ENCODE results near the gene RIPOR3.
"Not testable (repeated sequence)": the region's sequence is repeated elsewhere in the genome, so short reads cannot be mapped to it uniquely, and the experiment has no call there.

The RIPOR3 gene

GRCh38 chr20:50546729-50547314, 144.5 kb downstream of the RIPOR3 start:
- Mint-ChIP-seq H3K27ac (peak overlapping the region in 1 of 3 experiments; percentile 0), H3K36me3 (ENCODE audit: low read depth) (peaks cover 10% of the 10 kb centered on the region), H3K4me1 (peaks cover 18% of the 10 kb centered on the region), H3K9me3 (no peaks in the 10 kb centered on the region), H3K4me3 (no peak overlapping the region), H3K27me3 (ENCODE audit: low read depth) (no peaks in the 10 kb centered on the region)
- TF ChIP-seq CTCF (IDR thresholded peaks at IDR 0.05; ENCODE audit: unreplicated experiment in 3 of 3), result no peak

- H3K4me1 Mint-ChIP-seq, result peaks cover 20% of the 10 kb centered on the region
- H3K9me3 Mint-ChIP-seq, result no peaks in the 10 kb centered on the region
- no peak overlapping the region for H3K4me3 Mint-ChIP-seq
Observed at GRCh38 chr20:50545126-50545525, 146.2 kb downstream of the RIPOR3 start.

GRCh38 chr20:50543326-50543725, 148.0 kb downstream of the RIPOR3 start:
- no peaks in the 10 kb centered on the region for H3K9me3 Mint-ChIP-seq
- H3K4me1 Mint-ChIP-seq, result peaks cover 14% of the 10 kb centered on the region
- H3K4me3 Mint-ChIP-seq, result no peak overlapping the region
- H3K36me3 Mint-ChIP-seq (ENCODE audit: low read depth), result peaks cover 20% of the 10 kb centered on the region
- H3K27me3 Mint-ChIP-seq (ENCODE audit: low read depth), result no peaks in the 10 kb centered on the region
- peak overlapping the region in 1 of 3 experiments; percentile 16 for H3K27ac Mint-ChIP-seq
- TF ChIP-seq CTCF (IDR thresholded peaks at IDR 0.05; ENCODE audit: unreplicated experiment in 3 of 3), result no peak

More at GRCh38 chr20:50545126-50545525, 146.2 kb downstream of the RIPOR3 start:
- Mint-ChIP-seq H3K27me3 (ENCODE audit: low read depth) (no peaks in the 10 kb centered on the region), H3K27ac (no peak overlapping the region), H3K36me3 (ENCODE audit: low read depth) (peaks cover 25% of the 10 kb centered on the region)
- TF ChIP-seq CTCF (IDR thresholded peaks at IDR 0.05; ENCODE audit: unreplicated experiment in 3 of 3), result no peak

GRCh38 chr20:50541606-50542041, 149.7 kb downstream of the RIPOR3 start:
- Mint-ChIP-seq H3K27me3 (ENCODE audit: low read depth) (no peaks in the 10 kb centered on the region), H3K4me3 (no peak overlapping the region), H3K4me1 (peaks cover 20% of the 10 kb centered on the region), H3K36me3 (ENCODE audit: low read depth) (peaks cover 19% of the 10 kb centered on the region), H3K27ac (peak overlapping the region in 1 of 3 experiments; percentile 1), H3K9me3 (no peaks in the 10 kb centered on the region)
- no peak for TF ChIP-seq CTCF (IDR thresholded peaks at IDR 0.05; ENCODE audit: unreplicated experiment in 3 of 3)

GRCh38 chr20:50540620-50541605, 150.4 kb downstream of the RIPOR3 start:
- no peak overlapping the region for H3K4me3 Mint-ChIP-seq
- H3K9me3 Mint-ChIP-seq, result no peaks in the 10 kb centered on the region
- H3K27ac Mint-ChIP-seq, result no peak overlapping the region
- no peak for TF ChIP-seq CTCF (IDR thresholded peaks at IDR 0.05; ENCODE audit: unreplicated experiment in 3 of 3)
- peaks cover 19% of the 10 kb centered on the region for H3K36me3 Mint-ChIP-seq (ENCODE audit: low read depth)
- peaks cover 24% of the 10 kb centered on the region for H3K4me1 Mint-ChIP-seq
- H3K27me3 Mint-ChIP-seq (ENCODE audit: low read depth), result no peaks in the 10 kb centered on the region

- H3K9me3 Mint-ChIP-seq; H3K27me3 Mint-ChIP-seq (ENCODE audit: low read depth); H3K4me3 Mint-ChIP-seq; H3K27ac Mint-ChIP-seq: not testable (repeated sequence)
- H3K4me1 Mint-ChIP-seq, result peaks cover 36% of the 10 kb centered on the region
- peaks cover 19% of the 10 kb centered on the region for H3K36me3 Mint-ChIP-seq (ENCODE audit: low read depth)
Observed at GRCh38 chr20:50539798-50540197, 151.5 kb downstream of the RIPOR3 start.
